Neuronal stem cell (in vitro differentiated cells): ENCODE measurements around the gene ART5. TPM values are rescaled to one million over a fixed set of nuclear protein-coding genes. Genes with fewer than 3 reads are reported as not detected.

Experiments
- DNase-seq: peaks from one replicate; pipeline ENCODE4 v3.0.0-alpha.2; 2013; ENCODE audit warnings: low spot score
- H2AFZ ChIP-seq: one replicate; pipeline ENCODE4 v1.6.1; 2013; ENCODE audit warnings: mild to moderate bottlenecking, low read length, inconsistent platforms
- H2AK5ac ChIP-seq: 2 replicates; pipeline ENCODE4 v1.6.1; 2013; ENCODE audit warnings: low read depth, mild to moderate bottlenecking, inconsistent platforms, low read length, moderate library complexity, mixed read lengths
- H2BK120ac ChIP-seq: 2 replicates; pipeline ENCODE4 v1.6.1; 2013; ENCODE audit warnings: low read depth, mild to moderate bottlenecking, inconsistent platforms, low read length, moderate library complexity, mixed read lengths
- H2BK12ac ChIP-seq: one replicate; pipeline ENCODE4 v1.6.1; 2013; ENCODE audit warnings: low read length, inconsistent platforms
- H2BK15ac ChIP-seq: 2 replicates; pipeline ENCODE4 v1.6.1; 2013; ENCODE audit warnings: mild to moderate bottlenecking, low read length, inconsistent platforms, mixed read lengths
- H2BK5ac ChIP-seq: one replicate; pipeline ENCODE4 v1.6.1; 2013; ENCODE audit warnings: inconsistent platforms, mild to moderate bottlenecking, low read length, moderate library complexity
- H3K14ac ChIP-seq: one replicate; pipeline ENCODE4 v1.6.1; 2013; ENCODE audit warnings: low read length, inconsistent platforms
- H3K18ac ChIP-seq: 2 replicates; pipeline ENCODE4 v1.6.1; 2013; ENCODE audit warnings: low read length, inconsistent platforms
- H3K23ac ChIP-seq: 2 replicates; pipeline ENCODE4 v1.6.1; 2013; ENCODE audit warnings: low read depth, mild to moderate bottlenecking, mixed read lengths, low read length, inconsistent platforms; ENCODE audit not compliant: poor library complexity
- H3K27ac ChIP-seq: replicated peaks from 3 replicates; pipeline ENCODE4 v1.5.1; 2013; ENCODE audit warnings: low read length, inconsistent platforms
- H3K27me3 ChIP-seq, 3 experiments: 2 replicates each; pipeline ENCODE4 v1.6.1; 2013; ENCODE audit warnings: low read length in 3 of 3, mild to moderate bottlenecking in 2 of 3, inconsistent platforms in 1 of 3, low read depth in 1 of 3, mixed read lengths in 1 of 3, moderate library complexity in 1 of 3; ENCODE audit not compliant: control insufficient read depth in 3 of 3, insufficient read depth in 3 of 3
- H3K36me3 ChIP-seq, 2 donors: replicated peaks in 1 of 2; 2 replicates each; pipeline ENCODE4 v1.6.1; 2013; ENCODE audit warnings: low read length in 2 of 2; ENCODE audit not compliant: control insufficient read depth in 2 of 2, insufficient read depth in 2 of 2
- H3K4ac ChIP-seq: 2 replicates; pipeline ENCODE4 v1.6.1; 2013; ENCODE audit warnings: inconsistent platforms, mild to moderate bottlenecking, low read length, moderate library complexity
- H3K4me1 ChIP-seq, 2 donors: 1 replicate in 1 of 2; 2 replicates in 1 of 2; pipeline ENCODE4 v1.6.1; 2013; ENCODE audit warnings: low read length in 2 of 2, low read depth in 1 of 2; ENCODE audit not compliant: control insufficient read depth in 2 of 2, insufficient read depth in 1 of 2
- H3K4me2 ChIP-seq: one replicate; pipeline ENCODE4 v1.6.1; 2013; ENCODE audit warnings: mild to moderate bottlenecking, low read length, inconsistent platforms; ENCODE audit not compliant: insufficient read depth, poor library complexity, severe bottlenecking
- H3K4me3 ChIP-seq, 2 donors: 2 replicates each; pipeline ENCODE4 v1.5.1; 2013; ENCODE audit warnings: low read length in 2 of 2, mild to moderate bottlenecking in 2 of 2, inconsistent platforms in 1 of 2, moderate library complexity in 1 of 2
- H3K79me1 ChIP-seq: one replicate; pipeline ENCODE4 v1.6.1; 2013; ENCODE audit warnings: low read depth, mild to moderate bottlenecking, inconsistent platforms, low read length, moderate library complexity
- H3K9ac ChIP-seq: one replicate; pipeline ENCODE4 v1.6.1; 2013; ENCODE audit warnings: mild to moderate bottlenecking, low read depth, low read length, inconsistent platforms; ENCODE audit not compliant: poor library complexity
- H3K9me3 ChIP-seq, 2 donors: replicated peaks in 1 of 2; 2 replicates each; pipeline versions ENCODE3 to v1.6.1; 2013; ENCODE audit warnings: low read length in 2 of 2, mild to moderate bottlenecking in 2 of 2, inconsistent platforms in 1 of 2, low read depth in 1 of 2, mixed read lengths in 1 of 2, moderate library complexity in 1 of 2; ENCODE audit not compliant: control insufficient read depth in 2 of 2, insufficient read depth in 1 of 2
- H4K8ac ChIP-seq: one replicate; pipeline ENCODE4 v1.6.1; 2013; ENCODE audit warnings: low read depth, mild to moderate bottlenecking, inconsistent platforms, low read length, moderate library complexity
- H4K91ac ChIP-seq: one replicate; pipeline ENCODE4 v1.6.1; 2013; ENCODE audit warnings: low read length, low read depth, mild to moderate bottlenecking, inconsistent platforms; ENCODE audit not compliant: poor library complexity
- WGBS, 2 donors: extraction: QIAGEN DNeasy Blood & Tissue Kit; methylation state at CpG; one replicate each; pipeline ENCODE4 v1.1.7; 2013; ENCODE audit warnings: missing lambda C conversion rate in 2 of 2, mixed read lengths in 1 of 2; ENCODE audit not compliant: insufficient read length in 2 of 2, insufficient replicate concordance in 1 of 2; ENCODE audit errors: extremely low coverage in 2 of 2; 5-methylcytosine and 5-hydroxymethylcytosine counted together
- polyA plus RNA-seq, 2 experiments: library from polyadenylated mRNA; stranded (reverse); fragments of 200-250 nt; gene quantifications; one replicate each; pipeline ENCODE4 v1.2.3, GENCODE V29; 2013

The ART5 gene
- polyA plus RNA-seq (2013, experiment 1 of 2), result 3.4 TPM
- polyA plus RNA-seq (2013, experiment 2 of 2), result 3.3 TPM

DNA sequence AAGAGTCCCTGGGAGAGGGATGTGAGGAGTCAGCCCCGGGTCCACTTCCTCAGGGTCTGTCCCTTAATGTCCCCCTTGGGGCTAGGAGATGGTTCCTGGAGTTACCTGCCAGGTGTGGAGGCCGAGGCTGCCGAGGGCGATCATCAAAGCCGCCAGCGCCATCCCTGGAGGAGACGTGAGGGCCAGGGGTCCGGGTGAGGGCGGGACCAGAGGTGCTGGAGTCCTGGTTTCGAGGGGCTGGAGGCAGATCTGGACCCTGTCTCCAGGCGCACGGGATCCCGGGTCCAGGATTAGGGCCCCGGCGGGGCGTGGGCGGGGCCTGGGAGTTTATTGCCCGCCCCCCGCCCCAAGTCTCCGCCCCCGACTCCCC is at the start of gene ART5:
Gene ART5 (minus strand): TSS at position 292 of the 370 bp plus-strand sequence. CDS start 130 bp downstream, at position 162.
- no peak for DNase-seq
- H2BK12ac ChIP-seq, result no peak within 1 kb of the TSS
- peak within 1 kb of the TSS; percentile 98 for H3K27ac ChIP-seq
- peak within 1 kb of the TSS; percentile 84 for H2BK15ac ChIP-seq
- peak within 1 kb of the TSS; percentile 95 for H3K18ac ChIP-seq
- no peaks in the 10 kb centered on the region for H3K36me3 ChIP-seq
- no peak within 1 kb of the TSS for H4K91ac ChIP-seq
- H3K9me3 ChIP-seq, result peaks cover 4 to 9% of the 10 kb centered on the region in 2 donors
- peak within 1 kb of the TSS; percentile 73 for H2AK5ac ChIP-seq
- H3K4me1 ChIP-seq, result peaks cover 3 to 5% of the 10 kb centered on the region in 2 donors
- peak within 1 kb of the TSS; percentile 70 for H3K23ac ChIP-seq
- peak within 1 kb of the TSS; percentile 54 to 85 for H3K4me3 ChIP-seq
- peak within 1 kb of the TSS; percentile 90 for H3K4me2 ChIP-seq
- H2BK5ac ChIP-seq, result peak within 1 kb of the TSS; percentile 91
- H3K14ac ChIP-seq, result peak within 1 kb of the TSS; percentile 17
- no CpG with 5 or more reads among the region's 21 CpGs for WGBS, 2 donors
- peaks cover 0 to 4% (median 0%) of the 10 kb centered on the region in 3 experiments for H3K27me3 ChIP-seq
- H3K4ac ChIP-seq, result no peak within 1 kb of the TSS
- H3K9ac ChIP-seq, result peak within 1 kb of the TSS; percentile 79
- H2AFZ ChIP-seq, result peak within 1 kb of the TSS; percentile 96
- no peaks in the 10 kb centered on the region for H3K79me1 ChIP-seq
- no peak within 1 kb of the TSS for H4K8ac ChIP-seq
- peak within 1 kb of the TSS; percentile 77 for H2BK120ac ChIP-seq

DNA sequence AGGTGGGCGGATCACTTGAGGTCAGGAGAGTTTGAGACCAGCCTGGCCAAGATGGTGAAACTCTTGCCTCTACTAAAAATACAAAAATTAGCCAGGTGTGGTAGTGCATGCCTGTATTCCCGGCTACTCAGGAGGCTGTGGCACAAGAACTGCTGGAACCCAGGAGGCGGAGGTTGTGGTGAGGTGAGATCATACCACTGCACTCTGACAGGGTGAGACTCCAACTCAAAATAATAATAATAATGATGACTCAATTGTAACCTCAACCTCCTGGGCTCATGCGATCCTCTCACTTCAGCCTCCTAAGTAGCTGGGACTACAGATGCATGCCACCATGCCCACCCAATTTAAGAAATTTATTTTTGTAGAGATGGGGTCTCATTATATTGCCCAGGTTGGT is 45.0 kb upstream of the ART5 start:
- H4K8ac ChIP-seq, result no peak overlapping the region
- no peak overlapping the region for H3K4ac ChIP-seq
- H3K18ac ChIP-seq, result no peak overlapping the region
- no peak overlapping the region for H2BK12ac ChIP-seq
- no peak overlapping the region for H3K4me2 ChIP-seq
- peaks cover 28 to 89% of the 10 kb centered on the region in 2 donors for H3K36me3 ChIP-seq
- no peak overlapping the region for H2BK5ac ChIP-seq
- H3K27ac ChIP-seq, result no peak overlapping the region
- no peak overlapping the region for H3K14ac ChIP-seq
- H2BK120ac ChIP-seq, result no peak overlapping the region
- no peak overlapping the region for H2AFZ ChIP-seq
- no peak for DNase-seq
- no peak overlapping the region for H3K9ac ChIP-seq
- no peaks in the 10 kb centered on the region for H3K4me1 ChIP-seq
- no peaks in the 10 kb centered on the region for H3K79me1 ChIP-seq
- H4K91ac ChIP-seq, result no peak overlapping the region
- H3K23ac ChIP-seq, result no peak overlapping the region
- no CpG with 5 or more reads among the region's 4 CpGs for WGBS, 2 donors
- H3K4me3 ChIP-seq, result no peak overlapping the region
- H2AK5ac ChIP-seq, result no peak overlapping the region
- H3K9me3 ChIP-seq, result no peaks in the 10 kb centered on the region
- H2BK15ac ChIP-seq, result no peak overlapping the region
- H3K27me3 ChIP-seq, result no peaks in the 10 kb centered on the region

DNA sequence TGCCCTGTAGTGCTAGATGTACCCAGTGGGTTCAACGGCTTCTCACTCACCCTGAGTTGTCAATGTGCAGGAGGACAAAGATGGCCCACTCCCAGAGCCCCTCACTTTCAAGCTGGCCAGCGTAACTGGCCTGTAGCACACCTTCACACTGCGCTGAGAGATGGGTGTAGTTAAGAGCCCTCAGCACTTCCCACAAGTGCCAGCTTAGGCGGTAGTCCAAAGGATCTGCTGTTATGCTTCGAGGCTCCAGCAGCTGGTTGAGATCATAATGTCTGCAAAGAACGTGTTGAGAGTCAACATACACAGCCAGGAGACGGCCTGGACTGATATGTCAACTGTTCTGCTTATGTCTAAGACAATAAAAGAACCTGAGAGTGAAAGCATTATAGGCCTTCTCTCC is 44.1 kb upstream of the ART5 start:
- no CpG with 5 or more reads among the region's 7 CpGs for WGBS, 2 donors
- peaks cover 27 to 89% of the 10 kb centered on the region in 2 donors for H3K36me3 ChIP-seq

DNA sequence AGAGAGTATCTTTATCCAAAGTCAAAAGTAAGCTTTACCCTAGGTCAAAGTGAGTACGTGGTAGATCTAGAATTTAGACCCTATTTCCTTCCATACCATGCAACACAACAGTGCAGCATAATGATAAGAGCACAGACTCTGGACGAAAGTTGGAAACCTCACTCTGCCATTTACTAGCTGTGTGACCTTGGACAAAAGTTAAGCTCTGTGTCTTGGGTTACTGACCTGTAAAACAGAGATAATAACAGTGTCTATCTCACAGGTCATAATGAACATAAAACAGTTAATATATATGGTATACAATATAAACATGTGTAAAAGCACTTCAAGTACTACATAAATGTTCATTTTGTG is 43.0 kb upstream of the ART5 start:
- Histone ChIP-seq H3K4me3 (no peak overlapping the region), H4K8ac (no peak overlapping the region), H3K4ac (no peak overlapping the region), H4K91ac (no peak overlapping the region), H3K4me2 (no peak overlapping the region), H2BK120ac (no peak overlapping the region), H3K14ac (no peak overlapping the region), H2BK15ac (no peak overlapping the region), H3K18ac (no peak overlapping the region), H3K4me1 (no peaks in the 10 kb centered on the region), H3K79me1 (no peaks in the 10 kb centered on the region), H3K9ac (no peak overlapping the region), H2AFZ (no peak overlapping the region), H2BK5ac (no peak overlapping the region), H3K27me3 (no peaks in the 10 kb centered on the region), H2BK12ac (no peak overlapping the region), H2AK5ac (no peak overlapping the region), H3K27ac (no peak overlapping the region), H3K23ac (no peak overlapping the region), H3K36me3 (peaks cover 37 to 91% of the 10 kb centered on the region in 2 donors), H3K9me3 (no peaks in the 10 kb centered on the region)
- DNase-seq, result no peak
- whole genome bisulfite sequencing, 2 donors, result no CpG with 5 or more reads among the region's 2 CpGs

More for the DNA sequence above, 44.1 kb upstream of the ART5 start:
- H3K9ac ChIP-seq, result no peak overlapping the region
- H3K23ac ChIP-seq, result no peak overlapping the region
- no peak overlapping the region for H2BK5ac ChIP-seq
- no peak overlapping the region for H2BK15ac ChIP-seq
- H3K27ac ChIP-seq, result no peak overlapping the region
- H4K91ac ChIP-seq, result no peak overlapping the region
- no peak overlapping the region for H3K4me2 ChIP-seq
- no peaks in the 10 kb centered on the region for H3K27me3 ChIP-seq
- DNase-seq, result no peak
- no peaks in the 10 kb centered on the region for H3K4me1 ChIP-seq
- no peak overlapping the region for H2AFZ ChIP-seq
- no peak overlapping the region for H4K8ac ChIP-seq
- H3K9me3 ChIP-seq, result no peaks in the 10 kb centered on the region
- H3K4ac ChIP-seq, result no peak overlapping the region
- H3K14ac ChIP-seq, result no peak overlapping the region
- no peak overlapping the region for H3K18ac ChIP-seq
- H2BK12ac ChIP-seq, result no peak overlapping the region
- no peak overlapping the region for H2BK120ac ChIP-seq
- no peaks in the 10 kb centered on the region for H3K79me1 ChIP-seq
- H2AK5ac ChIP-seq, result no peak overlapping the region
- no peak overlapping the region for H3K4me3 ChIP-seq
